Neural cell (in vitro differentiated cells): ENCODE measurements around the gene PDGFA. TPM values are rescaled to one million over a fixed set of nuclear protein-coding genes. Genes with fewer than 3 reads are reported as not detected.

ENCODE experiments used
- H2AFZ ChIP-seq: fragments of 200-600, 300-800 bp; sonication (generic), shearing (Covaris generic); 2 replicates; pipeline ENCODE4 v1.6.0; 2014; ENCODE audit warnings: low read depth, mild to moderate bottlenecking, antibody characterized with exemption, low read length, moderate library complexity
- H3F3A ChIP-seq: fragments of 200-600 bp; shearing (Covaris generic); 2 replicates; pipeline ENCODE4 v1.6.1; 2016; ENCODE audit warnings: mild to moderate bottlenecking, moderate library complexity, mixed read lengths, antibody characterized with exemption, low read length; ENCODE audit not compliant: insufficient read depth, poor library complexity, severe bottlenecking
- H3K27ac ChIP-seq: fragments of 200-600, 300-800 bp; sonication (generic), shearing (Covaris generic); 2 replicates; pipeline ENCODE4 v1.5.1; 2014; ENCODE audit warnings: mild to moderate bottlenecking, low read length, moderate library complexity
- H3K27me3 ChIP-seq: fragments of 300-800, 200-600 bp; sonication (generic), shearing (Covaris generic); 2 replicates; pipeline ENCODE4 v1.6.0; 2014; ENCODE audit warnings: mild to moderate bottlenecking, low read depth, low read length, moderate library complexity; ENCODE audit not compliant: insufficient read depth
- H3K36me3 ChIP-seq: fragments of 300-800, 200-600 bp; sonication (generic), shearing (Covaris generic); 2 replicates; pipeline ENCODE4 v1.5.1; 2014; ENCODE audit warnings: mild to moderate bottlenecking, antibody characterized with exemption, low read length, moderate library complexity; ENCODE audit not compliant: insufficient read depth
- H3K4me2 ChIP-seq: fragments of 300-800, 200-600 bp; sonication (generic), shearing (Covaris generic); 2 replicates; pipeline ENCODE4 v1.6.0; 2014; ENCODE audit warnings: mild to moderate bottlenecking, low read length
- H3K4me3 ChIP-seq: fragments of 300-800, 200-600 bp; sonication (generic), shearing (Covaris generic); 2 replicates; pipeline ENCODE4 v1.5.1; 2014; ENCODE audit warnings: mild to moderate bottlenecking, low read length, moderate library complexity
- H3K79me2 ChIP-seq: fragments of 200-600 bp; shearing (Covaris generic); replicated peaks from 2 replicates; pipeline ENCODE4 v1.6.0; 2014; ENCODE audit warnings: mild to moderate bottlenecking, low read length, moderate library complexity; ENCODE audit not compliant: insufficient read depth
- H3K9ac ChIP-seq: fragments of 300-800, 200-600 bp; sonication (generic), shearing (Covaris generic); 2 replicates; pipeline ENCODE4 v1.6.1; 2016; ENCODE audit warnings: mild to moderate bottlenecking, low read length, mixed read lengths
- H3K9me2 ChIP-seq: fragments of 200-600 bp; shearing (Covaris generic); 2 replicates; pipeline ENCODE4 v1.6.1; 2016; ENCODE audit warnings: mild to moderate bottlenecking, low read length, mixed read lengths; ENCODE audit not compliant: insufficient read depth
- H3K9me3 ChIP-seq: fragments of 200-600, 300-800 bp; sonication (generic), shearing (Covaris generic); 2 replicates; pipeline ENCODE4 v1.6.1; 2016; ENCODE audit warnings: mild to moderate bottlenecking, mixed run types, low read length, moderate library complexity, mixed read lengths
- H4K20me1 ChIP-seq: fragments of 200-600 bp; shearing (Covaris generic); 2 replicates; pipeline ENCODE4 v1.6.1; 2016; ENCODE audit warnings: mild to moderate bottlenecking, mixed run types; ENCODE audit not compliant: insufficient read depth
- EP300 ChIP-seq: fragments of 450-650 bp; conservative IDR thresholded peaks from 2 replicates; pipeline ENCODE4 v1.6.1; 2014; ENCODE audit warnings: antibody characterized with exemption, mild to moderate bottlenecking, moderate library complexity; ENCODE audit not compliant: poor library complexity, severe bottlenecking
- EZH2 ChIP-seq: fragments of 200-600, 300-800 bp; shearing (Covaris generic), sonication (generic); IDR thresholded peaks from 2 replicates; pipeline ENCODE4 v1.6.1; 2014; ENCODE audit warnings: antibody characterized with exemption, low read length, borderline replicate concordance, mild to moderate bottlenecking; ENCODE audit not compliant: insufficient read depth, poor library complexity, severe bottlenecking
- MXI1 ChIP-seq: fragments of 450-650 bp; conservative IDR thresholded peaks from 2 replicates; pipeline ENCODE4 v1.6.1; 2014; ENCODE audit warnings: antibody characterized with exemption, mild to moderate bottlenecking; ENCODE audit not compliant: poor library complexity, severe bottlenecking
- POLR2AphosphoS5 ChIP-seq: IDR thresholded peaks from 2 replicates; pipeline ENCODE4 v1.6.1; 2012
- RAD21 ChIP-seq: fragments of 450-650 bp; conservative IDR thresholded peaks from 2 replicates; pipeline ENCODE4 v1.6.1; 2014; ENCODE audit warnings: antibody characterized with exemption, mild to moderate bottlenecking, moderate library complexity
- SMC3 ChIP-seq: fragments of 450-650 bp; conservative IDR thresholded peaks from 2 replicates; pipeline ENCODE4 v1.6.1; 2014; ENCODE audit warnings: antibody characterized with exemption, mild to moderate bottlenecking, moderate library complexity; ENCODE audit not compliant: poor library complexity
- TAF1 ChIP-seq: IDR thresholded peaks from 2 replicates; pipeline ENCODE4 v1.6.1; 2012; ENCODE audit warnings: low read depth
- polyA plus RNA-seq: library from polyadenylated mRNA; depleted of rRNA; stranded (reverse); fragments of >200 nt; gene quantifications from 2 replicates; pipeline ENCODE4 v1.2.3, GENCODE V29; 2014
- TF ChIP-seq, protein P1 (sequence below): fragments of 450-650 bp; IDR thresholded peaks from 2 replicates; pipeline ENCODE4 v1.5.1; 2014; ENCODE audit warnings: antibody characterized with exemption, mild to moderate bottlenecking, moderate library complexity; ENCODE audit not compliant: poor library complexity, severe bottlenecking
- TF ChIP-seq, protein P2 (sequence below): IDR thresholded peaks from 2 replicates; pipeline ENCODE4 v1.6.1; 2012; ENCODE audit warnings: borderline replicate concordance

Gene PDGFA
- polyA plus RNA-seq, 1 donor from 2014 or later, result 4.1 TPM

DNA sequence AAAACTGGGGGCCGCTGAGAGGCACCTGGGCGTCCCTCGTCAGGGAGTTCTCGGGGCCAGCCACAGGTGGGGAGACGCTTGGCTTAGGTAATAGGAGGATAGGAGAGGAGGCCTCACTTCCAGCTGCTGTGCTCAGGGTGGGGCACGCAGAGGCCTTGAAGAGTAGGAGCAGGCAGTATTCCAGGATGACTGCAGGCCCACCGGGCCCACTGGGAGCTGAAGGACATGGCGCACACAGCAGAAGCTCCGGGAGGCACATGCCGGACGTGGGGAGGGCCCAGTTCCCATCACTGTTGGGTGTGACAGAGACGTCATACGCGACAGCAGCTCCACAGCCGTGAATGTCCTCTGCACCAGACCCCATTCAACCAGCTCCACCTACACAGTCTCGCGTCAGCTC is 22.0 kb upstream of the PDGFA start:
- Histone ChIP-seq H3K9me3 (no peaks in the 10 kb centered on the region), H3K36me3 (no peaks in the 10 kb centered on the region), H2AFZ (no peak overlapping the region), H3F3A (no peaks in the 10 kb centered on the region), H3K4me3 (no peak overlapping the region), H4K20me1 (no peaks in the 10 kb centered on the region), H3K9ac (no peak overlapping the region), H3K79me2 (no peaks in the 10 kb centered on the region), H3K27ac (no peak overlapping the region), H3K27me3 (no peaks in the 10 kb centered on the region), H3K4me2 (no peak overlapping the region), H3K9me2 (no peaks in the 10 kb centered on the region)
- no peak for TF ChIP-seq MXI1
- no peak for TF ChIP-seq SMC3
- no peak for TF ChIP-seq EP300
- no peak for TF ChIP-seq POLR2AphosphoS5
- TF ChIP-seq EZH2, result no peak
- TF ChIP-seq TAF1, result no peak
- TF ChIP-seq, protein P1, sequence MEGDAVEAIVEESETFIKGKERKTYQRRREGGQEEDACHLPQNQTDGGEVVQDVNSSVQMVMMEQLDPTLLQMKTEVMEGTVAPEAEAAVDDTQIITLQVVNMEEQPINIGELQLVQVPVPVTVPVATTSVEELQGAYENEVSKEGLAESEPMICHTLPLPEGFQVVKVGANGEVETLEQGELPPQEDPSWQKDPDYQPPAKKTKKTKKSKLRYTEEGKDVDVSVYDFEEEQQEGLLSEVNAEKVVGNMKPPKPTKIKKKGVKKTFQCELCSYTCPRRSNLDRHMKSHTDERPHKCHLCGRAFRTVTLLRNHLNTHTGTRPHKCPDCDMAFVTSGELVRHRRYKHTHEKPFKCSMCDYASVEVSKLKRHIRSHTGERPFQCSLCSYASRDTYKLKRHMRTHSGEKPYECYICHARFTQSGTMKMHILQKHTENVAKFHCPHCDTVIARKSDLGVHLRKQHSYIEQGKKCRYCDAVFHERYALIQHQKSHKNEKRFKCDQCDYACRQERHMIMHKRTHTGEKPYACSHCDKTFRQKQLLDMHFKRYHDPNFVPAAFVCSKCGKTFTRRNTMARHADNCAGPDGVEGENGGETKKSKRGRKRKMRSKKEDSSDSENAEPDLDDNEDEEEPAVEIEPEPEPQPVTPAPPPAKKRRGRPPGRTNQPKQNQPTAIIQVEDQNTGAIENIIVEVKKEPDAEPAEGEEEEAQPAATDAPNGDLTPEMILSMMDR, result no peak
- TF ChIP-seq RAD21, result no peak
- TF ChIP-seq, protein P2, sequence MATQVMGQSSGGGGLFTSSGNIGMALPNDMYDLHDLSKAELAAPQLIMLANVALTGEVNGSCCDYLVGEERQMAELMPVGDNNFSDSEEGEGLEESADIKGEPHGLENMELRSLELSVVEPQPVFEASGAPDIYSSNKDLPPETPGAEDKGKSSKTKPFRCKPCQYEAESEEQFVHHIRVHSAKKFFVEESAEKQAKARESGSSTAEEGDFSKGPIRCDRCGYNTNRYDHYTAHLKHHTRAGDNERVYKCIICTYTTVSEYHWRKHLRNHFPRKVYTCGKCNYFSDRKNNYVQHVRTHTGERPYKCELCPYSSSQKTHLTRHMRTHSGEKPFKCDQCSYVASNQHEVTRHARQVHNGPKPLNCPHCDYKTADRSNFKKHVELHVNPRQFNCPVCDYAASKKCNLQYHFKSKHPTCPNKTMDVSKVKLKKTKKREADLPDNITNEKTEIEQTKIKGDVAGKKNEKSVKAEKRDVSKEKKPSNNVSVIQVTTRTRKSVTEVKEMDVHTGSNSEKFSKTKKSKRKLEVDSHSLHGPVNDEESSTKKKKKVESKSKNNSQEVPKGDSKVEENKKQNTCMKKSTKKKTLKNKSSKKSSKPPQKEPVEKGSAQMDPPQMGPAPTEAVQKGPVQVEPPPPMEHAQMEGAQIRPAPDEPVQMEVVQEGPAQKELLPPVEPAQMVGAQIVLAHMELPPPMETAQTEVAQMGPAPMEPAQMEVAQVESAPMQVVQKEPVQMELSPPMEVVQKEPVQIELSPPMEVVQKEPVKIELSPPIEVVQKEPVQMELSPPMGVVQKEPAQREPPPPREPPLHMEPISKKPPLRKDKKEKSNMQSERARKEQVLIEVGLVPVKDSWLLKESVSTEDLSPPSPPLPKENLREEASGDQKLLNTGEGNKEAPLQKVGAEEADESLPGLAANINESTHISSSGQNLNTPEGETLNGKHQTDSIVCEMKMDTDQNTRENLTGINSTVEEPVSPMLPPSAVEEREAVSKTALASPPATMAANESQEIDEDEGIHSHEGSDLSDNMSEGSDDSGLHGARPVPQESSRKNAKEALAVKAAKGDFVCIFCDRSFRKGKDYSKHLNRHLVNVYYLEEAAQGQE, result no peak

DNA sequence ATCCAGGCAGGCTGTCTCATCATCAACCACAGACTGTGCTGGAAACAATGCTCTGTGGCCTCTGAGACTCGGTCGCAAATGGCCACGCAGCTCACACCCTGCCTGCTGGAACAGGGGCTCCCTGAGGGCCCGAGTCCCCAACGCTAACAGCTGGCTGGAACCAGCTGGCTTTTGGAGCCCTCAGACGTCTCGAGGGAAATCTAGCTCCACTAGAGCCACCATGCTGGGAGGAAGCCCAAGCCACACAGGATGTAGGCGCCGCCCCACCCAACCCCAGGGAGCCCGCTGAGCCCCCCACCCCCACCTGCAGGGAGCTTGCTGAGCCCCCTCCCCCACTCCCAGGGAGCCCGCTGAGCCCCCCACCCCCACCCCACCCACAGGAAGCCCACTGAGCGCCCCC is 21.4 kb upstream of the PDGFA start:
- Histone ChIP-seq H3K4me2 (no peak overlapping the region), H4K20me1 (no peaks in the 10 kb centered on the region), H3K4me3 (no peak overlapping the region), H3K9me2 (no peaks in the 10 kb centered on the region), H3K9ac (no peak overlapping the region), H3K79me2 (no peaks in the 10 kb centered on the region), H3K36me3 (no peaks in the 10 kb centered on the region), H3F3A (no peaks in the 10 kb centered on the region), H3K27ac (no peak overlapping the region), H2AFZ (no peak overlapping the region), H3K9me3 (no peaks in the 10 kb centered on the region), H3K27me3 (no peaks in the 10 kb centered on the region)
- TF ChIP-seq MXI1 (no peak), SMC3 (no peak), RAD21 (no peak), EZH2 (no peak), TAF1 (no peak), POLR2AphosphoS5 (no peak), EP300 (no peak)
- TF ChIP-seq, protein P2, result no peak
- TF ChIP-seq, protein P1, result no peak
